ENCODE data around the gene TBC1D13. TPM values are rescaled to one million over a fixed set of nuclear protein-coding genes. Genes with fewer than 3 reads are reported as not detected.
A peak's percentile ranks its signal among the peaks of the same experiment; 100 is the strongest.

TBC1D13 gene
- 12.0 TPM for total RNA-seq
- polyA plus RNA-seq (ENCODE audit: insufficient read depth in 1 of 8, insufficient read length in 8 of 8, low replicate concordance in 1 of 8) = 10 to 100 TPM; 35.0 to 59.4 (median 38.9) TPM
- long read RNA-seq, donor 1, partial matches to known transcripts = 0 of 3 reads
- long read RNA-seq, donor 1, other reads (novel, unspliced or antisense) = 0 of 3 reads
- long read RNA-seq, donor 2 = 0 reads
- long read RNA-seq, donor 3, transcript TBC1D13-202 (12 exons, 3,906 nt) = major isoform, 19 of 19 reads
- long read RNA-seq, donor 3, partial matches to known transcripts = 0 of 19 reads
- long read RNA-seq, donor 3, other reads (novel, unspliced or antisense) = 0 of 19 reads
- long read RNA-seq, donor 4, transcript TBC1D13-202 (12 exons, 3,906 nt) = major isoform, 10 of 10 reads
- long read RNA-seq, donor 4, partial matches to known transcripts = 0 of 10 reads
- long read RNA-seq, donor 4, other reads (novel, unspliced or antisense) = 0 of 10 reads
- long read RNA-seq, donor 5, transcript TBC1D13-202 (12 exons, 3,906 nt) = major isoform, 16 of 29 reads
- long read RNA-seq, donor 5, partial matches to known transcripts = 13 of 29 reads
- long read RNA-seq, donor 5, other reads (novel, unspliced or antisense) = 0 of 29 reads
- long read RNA-seq, donor 6, transcript TBC1D13-202 (12 exons, 3,906 nt) = major isoform, 22 of 22 reads
- long read RNA-seq, donor 6, partial matches to known transcripts = 0 of 22 reads
- long read RNA-seq, donor 6, other reads (novel, unspliced or antisense) = 0 of 22 reads
- long read RNA-seq, donor 7, transcript TBC1D13-202 (12 exons, 3,906 nt) = major isoform, 9 of 15 reads
- long read RNA-seq, donor 7, partial matches to known transcripts = 6 of 15 reads
- long read RNA-seq, donor 7, other reads (novel, unspliced or antisense) = 0 of 15 reads
- long read RNA-seq, donor 8, partial matches to known transcripts = 15 of 18 reads
- long read RNA-seq, donor 8, other reads (novel, unspliced or antisense) = 0 of 18 reads
- long read RNA-seq, donor 9, transcript TBC1D13-202 (12 exons, 3,906 nt) = major isoform, 14 of 14 reads
- long read RNA-seq, donor 9, partial matches to known transcripts = 0 of 14 reads
- long read RNA-seq, donor 9, other reads (novel, unspliced or antisense) = 0 of 14 reads
- long read RNA-seq, donor 10, transcript TBC1D13-202 (12 exons, 3,906 nt) = major isoform, 9 of 9 reads
- long read RNA-seq, donor 10, partial matches to known transcripts = 0 of 9 reads
- long read RNA-seq, donor 10, other reads (novel, unspliced or antisense) = 0 of 9 reads
- long read RNA-seq, donor 11, transcript TBC1D13-202 (12 exons, 3,906 nt) = major isoform, 6 of 6 reads
- long read RNA-seq, donor 11, partial matches to known transcripts = 0 of 6 reads
- long read RNA-seq, donor 11, other reads (novel, unspliced or antisense) = 0 of 6 reads

- peaks cover 31% of the 10 kb centered on the region for H3K4me1 ChIP-seq (ENCODE audit: control insufficient read depth, insufficient read depth, low read length)
- WGBS (ENCODE audit: insufficient coverage) = 4% methylated on average over 64 of the region's 64 CpGs
- H3K9me3 ChIP-seq (replicated peaks; ENCODE audit: control insufficient read depth, low read depth, low read length) = no peaks in the 10 kb centered on the region
- H3K27me3 ChIP-seq (ENCODE audit: control insufficient read depth, insufficient read depth, low read length) = no peaks in the 10 kb centered on the region
- peaks cover 29% of the 10 kb centered on the region for H3K36me3 ChIP-seq (ENCODE audit: control insufficient read depth, insufficient read depth, low read length)
- DNase-seq = peak; percentile 90
- H3K27ac ChIP-seq (ENCODE audit: low read length) = peak within 1 kb of the TSS; percentile 92
- peak within 1 kb of the TSS; percentile 99 for H3K4me3 ChIP-seq (ENCODE audit: low read length)
Observed at GRCh38 chr9:128786681-128787601, at the start of gene TBC1D13. TBC1D13 (plus strand) TSS chr9:128787253; CDS start chr9:128787354, 101 bp downstream.

- Histone ChIP-seq H3K27ac (ENCODE audit: low read length) (no peak overlapping the region), H3K27me3 (ENCODE audit: control insufficient read depth, insufficient read depth, low read length) (no peaks in the 10 kb centered on the region), H3K9me3 (replicated peaks; ENCODE audit: control insufficient read depth, low read depth, low read length) (no peaks in the 10 kb centered on the region), H3K4me1 (ENCODE audit: control insufficient read depth, insufficient read depth, low read length) (peaks cover under 1% of the 10 kb centered on the region), H3K36me3 (ENCODE audit: control insufficient read depth, insufficient read depth, low read length) (peaks cover 37% of the 10 kb centered on the region), H3K4me3 (ENCODE audit: low read length) (no peak overlapping the region)
- 63% methylated on average over 15 of the region's 20 CpGs for WGBS (ENCODE audit: insufficient coverage)
- DNase-seq = peak; percentile 27
Observed at GRCh38 chr9:128742401-128742800, 44.7 kb upstream of the TBC1D13 start.

GRCh38 chr9:128743421-128743820, 43.6 kb upstream of the TBC1D13 start:
- Histone ChIP-seq H3K9me3 (replicated peaks; ENCODE audit: control insufficient read depth, low read depth, low read length) (no peaks in the 10 kb centered on the region), H3K27ac (ENCODE audit: low read length) (no peak overlapping the region), H3K4me3 (ENCODE audit: low read length) (no peak overlapping the region), H3K4me1 (ENCODE audit: control insufficient read depth, insufficient read depth, low read length) (peaks cover 4% of the 10 kb centered on the region), H3K36me3 (ENCODE audit: control insufficient read depth, insufficient read depth, low read length) (peaks cover 34% of the 10 kb centered on the region), H3K27me3 (ENCODE audit: control insufficient read depth, insufficient read depth, low read length) (no peaks in the 10 kb centered on the region)
- DNase-seq = no peak
- no CpG with 5 or more reads among the region's 1 CpG for whole genome bisulfite sequencing (ENCODE audit: insufficient coverage)

- DNase-seq = peak; percentile 41
- no CpG with 5 or more reads among the region's 1 CpG for WGBS (ENCODE audit: insufficient coverage)
- Histone ChIP-seq H3K4me1 (ENCODE audit: control insufficient read depth, insufficient read depth, low read length) (peaks cover 4% of the 10 kb centered on the region), H3K36me3 (ENCODE audit: control insufficient read depth, insufficient read depth, low read length) (peaks cover 30% of the 10 kb centered on the region), H3K27me3 (ENCODE audit: control insufficient read depth, insufficient read depth, low read length) (no peaks in the 10 kb centered on the region), H3K4me3 (ENCODE audit: low read length) (no peak overlapping the region), H3K9me3 (replicated peaks; ENCODE audit: control insufficient read depth, low read depth, low read length) (no peaks in the 10 kb centered on the region), H3K27ac (ENCODE audit: low read length) (peak overlapping the region; percentile 74)
Observed at GRCh38 chr9:128747241-128747640, 39.8 kb upstream of the TBC1D13 start.

DNA sequence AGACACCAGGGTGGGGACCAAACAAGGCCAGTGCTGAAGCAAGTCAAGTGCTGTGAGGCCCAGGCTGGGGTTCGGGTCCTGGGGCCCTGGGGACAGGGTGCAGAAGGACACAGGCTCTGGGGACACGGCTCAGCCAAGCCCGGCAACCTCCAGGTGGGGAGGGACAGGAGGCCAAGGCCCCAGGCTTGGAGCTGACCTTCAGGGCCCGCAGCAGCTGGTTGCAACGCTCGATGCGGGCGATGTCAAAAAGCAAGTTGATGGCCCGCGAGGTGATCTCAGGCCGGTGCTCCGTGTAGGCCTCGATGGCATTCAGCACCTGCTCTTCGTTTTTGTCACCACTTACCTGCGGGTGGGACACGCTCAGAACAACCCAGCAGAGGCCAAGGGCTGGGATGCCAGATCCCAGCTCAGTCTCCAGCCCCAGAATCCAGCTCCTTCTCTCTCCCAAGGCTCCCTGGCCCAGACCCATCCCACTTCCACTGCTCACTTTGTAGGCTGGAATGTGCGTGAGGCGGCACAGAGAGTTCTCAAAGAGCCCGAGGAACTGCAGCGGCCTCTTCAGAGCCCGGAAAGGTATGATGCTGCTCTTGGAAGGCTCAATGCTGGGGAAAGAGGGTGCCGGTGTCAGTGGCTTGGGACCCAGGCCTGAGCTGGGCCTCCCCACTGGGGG, 36.0 kb upstream of the TBC1D13 start:
- 93% methylated on average over 17 of the region's 22 CpGs for WGBS (ENCODE audit: insufficient coverage)
- H3K9me3 ChIP-seq (replicated peaks; ENCODE audit: control insufficient read depth, low read depth, low read length) = no peaks in the 10 kb centered on the region
- no peak overlapping the region for H3K27ac ChIP-seq (ENCODE audit: low read length)
- H3K36me3 ChIP-seq (ENCODE audit: control insufficient read depth, insufficient read depth, low read length) = peaks cover 55% of the 10 kb centered on the region
- H3K4me1 ChIP-seq (ENCODE audit: control insufficient read depth, insufficient read depth, low read length) = peaks cover 4% of the 10 kb centered on the region
- DNase-seq = no peak
- H3K4me3 ChIP-seq (ENCODE audit: low read length) = no peak overlapping the region
- no peaks in the 10 kb centered on the region for H3K27me3 ChIP-seq (ENCODE audit: control insufficient read depth, insufficient read depth, low read length)

DNA sequence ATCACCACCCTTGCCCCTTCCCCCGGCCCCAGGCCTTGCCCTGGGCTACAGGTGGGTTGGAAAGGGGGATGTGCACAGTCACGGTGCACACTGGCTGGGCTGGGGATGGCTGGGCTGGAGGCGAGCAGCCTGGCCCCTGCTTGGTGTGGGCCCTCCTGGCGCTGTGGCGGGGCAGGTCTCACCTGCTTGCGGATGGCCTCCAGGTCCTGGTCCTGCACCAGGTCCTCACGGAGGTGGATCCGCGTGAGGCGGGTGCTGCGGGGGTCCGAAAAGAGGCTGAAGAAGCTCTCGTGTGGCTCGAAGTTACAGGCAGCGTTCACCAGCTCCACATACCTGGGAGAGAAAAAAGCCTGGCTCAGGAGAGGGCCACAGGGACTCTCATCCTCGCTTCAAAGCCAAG, 33.4 kb upstream of the TBC1D13 start:
- Histone ChIP-seq H3K27ac (ENCODE audit: low read length) (no peak overlapping the region), H3K4me1 (ENCODE audit: control insufficient read depth, insufficient read depth, low read length) (no peaks in the 10 kb centered on the region), H3K9me3 (replicated peaks; ENCODE audit: control insufficient read depth, low read depth, low read length) (no peaks in the 10 kb centered on the region), H3K27me3 (ENCODE audit: control insufficient read depth, insufficient read depth, low read length) (no peaks in the 10 kb centered on the region), H3K36me3 (ENCODE audit: control insufficient read depth, insufficient read depth, low read length) (peaks cover 55% of the 10 kb centered on the region), H3K4me3 (ENCODE audit: low read length) (no peak overlapping the region)
- WGBS (ENCODE audit: insufficient coverage) = 87% methylated on average over 11 of the region's 16 CpGs
- DNase-seq = no peak

GRCh38 chr9:128757602-128758001, 29.5 kb upstream of the TBC1D13 start:
- WGBS (ENCODE audit: insufficient coverage) = 100% methylated on average over 1 of the region's 6 CpGs
- no peaks in the 10 kb centered on the region for H3K27me3 ChIP-seq (ENCODE audit: control insufficient read depth, insufficient read depth, low read length)
- H3K4me3 ChIP-seq (ENCODE audit: low read length) = no peak overlapping the region
- H3K4me1 ChIP-seq (ENCODE audit: control insufficient read depth, insufficient read depth, low read length) = no peaks in the 10 kb centered on the region
- no peak for DNase-seq
- H3K27ac ChIP-seq (ENCODE audit: low read length) = no peak overlapping the region
- peaks cover 26% of the 10 kb centered on the region for H3K36me3 ChIP-seq (ENCODE audit: control insufficient read depth, insufficient read depth, low read length)
- H3K9me3 ChIP-seq (replicated peaks; ENCODE audit: control insufficient read depth, low read depth, low read length) = no peaks in the 10 kb centered on the region

- no peaks in the 10 kb centered on the region for H3K4me1 ChIP-seq (ENCODE audit: control insufficient read depth, insufficient read depth, low read length)
- WGBS (ENCODE audit: insufficient coverage) = 78% methylated on average over 9 of the region's 9 CpGs
- H3K27me3 ChIP-seq (ENCODE audit: control insufficient read depth, insufficient read depth, low read length) = no peaks in the 10 kb centered on the region
- DNase-seq = no peak
- peaks cover 19% of the 10 kb centered on the region for H3K36me3 ChIP-seq (ENCODE audit: control insufficient read depth, insufficient read depth, low read length)
- no peak overlapping the region for H3K4me3 ChIP-seq (ENCODE audit: low read length)
- no peak overlapping the region for H3K27ac ChIP-seq (ENCODE audit: low read length)
- no peaks in the 10 kb centered on the region for H3K9me3 ChIP-seq (replicated peaks; ENCODE audit: control insufficient read depth, low read depth, low read length)
Observed at GRCh38 chr9:128762671-128763449, 24.2 kb upstream of the TBC1D13 start.

Measured in muscle of leg (tissue), 16 donors.